Measurements from ENCODE around the gene GRIN1. TPM values are rescaled to one million over a fixed set of nuclear protein-coding genes. Genes with fewer than 3 reads are reported as not detected.

The GRIN1 gene
- total RNA-seq, 4 donors from 2014 or later = not detected

DNA sequence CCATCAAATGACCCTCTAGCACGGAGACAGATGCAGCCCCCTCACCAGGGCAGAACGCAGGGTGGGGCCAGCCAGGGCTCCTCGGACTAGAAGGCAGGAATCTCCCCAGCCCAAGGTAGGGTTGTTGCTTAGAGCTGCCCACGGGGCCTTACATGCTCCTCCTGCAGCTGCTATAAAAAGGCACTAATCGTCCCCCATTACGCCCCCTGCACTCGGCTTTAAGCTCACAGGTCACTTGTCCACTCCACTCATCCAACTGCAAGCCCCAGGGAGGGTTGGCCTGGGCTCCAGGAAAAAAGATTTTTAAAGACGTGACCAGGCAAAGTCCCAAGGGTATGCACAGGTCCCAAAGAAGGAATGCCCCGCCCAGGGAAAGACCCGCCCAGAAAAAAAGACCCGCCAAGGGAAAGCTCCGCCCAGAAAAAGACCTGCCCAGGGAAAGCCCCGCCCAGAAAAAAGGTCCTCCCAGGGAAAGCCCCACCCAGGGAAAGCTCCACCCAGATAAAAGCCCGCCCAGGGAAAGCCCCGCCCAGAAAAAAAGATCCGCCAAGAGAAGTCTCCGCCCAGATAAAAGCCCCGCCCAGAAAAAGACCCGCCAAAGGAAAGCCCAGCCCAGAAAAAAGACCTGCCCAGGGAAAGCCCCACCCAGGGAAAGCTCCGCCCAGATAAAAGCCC, 11.1 kb downstream of the GRIN1 start:
- no peak for DNase-seq
- intact Hi-C loops (cut with DNase I) = no loop called here
- Histone ChIP-seq H3K4me1 (no peaks in the 10 kb centered on the region), H3K36me3 (no peaks in the 10 kb centered on the region), H3K9me3 (no peaks in the 10 kb centered on the region), H3K27me3 (no peaks in the 10 kb centered on the region), H3K4me3 (replicated peaks in 1 of 3) (no peak overlapping the region), H3K27ac (no peak overlapping the region)
- no peak for TF ChIP-seq CTCF (IDR thresholded peaks at IDR 0.05)
- WGBS, 2 donors = 58 to 64% methylated on average over 20 of the region's 20 CpGs

GRCh38 chr9:137150617-137151457, 11.9 kb downstream of the GRIN1 start:
- intact Hi-C loops (cut with DNase I) = no loop called here
- Histone ChIP-seq H3K27ac (no peak overlapping the region), H3K4me3 (replicated peaks in 1 of 3) (no peak overlapping the region), H3K36me3 (no peaks in the 10 kb centered on the region), H3K27me3 (no peaks in the 10 kb centered on the region), H3K9me3 (no peaks in the 10 kb centered on the region), H3K4me1 (no peaks in the 10 kb centered on the region)
- no peak for DNase-seq
- TF ChIP-seq CTCF (IDR thresholded peaks at IDR 0.05) = no peak
- no peak for TF ChIP-seq POLR2A (IDR thresholded peaks at IDR 0.05)
- WGBS, 2 donors = 33 to 47% methylated on average over 34 of the region's 34 CpGs

DNA sequence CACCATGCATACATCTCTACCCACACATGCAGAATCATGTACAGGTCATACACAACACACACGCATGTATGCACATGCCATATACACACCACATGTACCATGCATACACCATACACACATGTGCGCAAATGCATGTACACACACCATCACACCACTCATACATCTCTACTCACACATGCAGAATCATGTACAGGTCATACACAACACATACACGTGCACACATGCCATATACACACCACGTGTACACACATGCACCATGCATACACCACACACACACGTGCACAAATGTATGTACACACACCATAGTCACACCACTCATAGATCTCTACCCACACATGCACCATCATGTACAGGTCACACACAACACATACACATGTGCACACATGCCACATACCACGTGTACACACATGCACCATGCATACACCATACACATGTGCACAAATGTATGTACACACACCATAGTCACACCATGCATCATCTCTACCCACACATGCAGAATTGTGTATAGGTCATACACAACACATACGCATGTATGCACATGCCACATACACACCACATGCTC, 14.0 kb downstream of the GRIN1 start:
- no peak overlapping the region for H3K4me3 ChIP-seq (replicated peaks in 1 of 3)
- H3K27ac ChIP-seq = no peak overlapping the region
- DNase-seq = no peak
- intact Hi-C loops (cut with DNase I) = no loop called here
- WGBS, 2 donors = 89 to 96% methylated on average over 7 of the region's 7 CpGs
- H3K9me3 ChIP-seq = no peaks in the 10 kb centered on the region
- H3K36me3 ChIP-seq = no peaks in the 10 kb centered on the region
- peaks cover 0 to 5% of the 10 kb centered on the region in 2 donors for H3K4me1 ChIP-seq
- TF ChIP-seq POLR2A (IDR thresholded peaks at IDR 0.05) (no peak), CTCF (IDR thresholded peaks at IDR 0.05) (no peak)
- peaks cover 13% of the 10 kb centered on the region for H3K27me3 ChIP-seq

DNA sequence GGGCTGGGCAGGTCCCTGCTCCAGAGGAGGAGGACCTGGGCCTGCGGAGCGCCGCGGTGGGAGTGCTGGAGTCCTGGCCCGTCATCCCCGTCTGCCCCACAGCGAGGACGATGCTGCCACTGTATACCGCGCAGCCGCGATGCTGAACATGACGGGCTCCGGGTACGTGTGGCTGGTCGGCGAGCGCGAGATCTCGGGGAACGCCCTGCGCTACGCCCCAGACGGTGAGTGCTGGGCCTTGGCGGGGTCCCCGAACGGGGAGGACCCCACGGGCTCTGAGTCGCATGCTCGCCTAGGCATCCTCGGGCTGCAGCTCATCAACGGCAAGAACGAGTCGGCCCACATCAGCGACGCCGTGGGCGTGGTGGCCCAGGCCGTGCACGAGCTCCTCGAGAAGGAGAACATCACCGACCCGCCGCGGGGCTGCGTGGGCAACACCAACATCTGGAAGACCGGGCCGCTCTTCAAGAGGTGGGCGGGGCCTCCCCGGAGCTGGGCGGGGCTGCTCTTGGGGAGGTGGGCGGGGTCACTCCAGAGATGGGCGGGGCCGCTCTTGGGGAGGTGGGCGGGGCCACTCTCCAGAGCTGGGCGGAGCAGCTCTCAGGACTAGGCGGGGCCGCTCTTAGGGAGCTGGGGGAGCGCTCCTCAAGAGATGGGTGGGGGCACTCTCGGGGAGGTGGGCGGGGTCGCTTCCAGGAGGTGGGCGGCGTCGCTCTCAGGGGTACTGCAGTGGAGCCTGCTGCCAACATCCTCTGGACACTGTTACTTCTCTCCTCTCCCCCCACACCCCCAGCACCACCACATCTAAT, 17.8 kb downstream of the GRIN1 start:
- H3K27ac ChIP-seq = no peak overlapping the region
- H3K4me3 ChIP-seq (replicated peaks in 1 of 3) = no peak overlapping the region
- H3K9me3 ChIP-seq = no peaks in the 10 kb centered on the region
- TF ChIP-seq POLR2A (IDR thresholded peaks at IDR 0.05) = no peak
- peaks cover 30% of the 10 kb centered on the region for H3K27me3 ChIP-seq
- no peak for DNase-seq
- no peaks in the 10 kb centered on the region for H3K36me3 ChIP-seq
- H3K4me1 ChIP-seq = peaks cover 0 to 9% of the 10 kb centered on the region in 2 donors
- 4 to 5% methylated on average over 17 to 33 of the region's 65 CpGs for WGBS, 2 donors
- intact Hi-C loops (cut with DNase I) = no loop called here

DNA sequence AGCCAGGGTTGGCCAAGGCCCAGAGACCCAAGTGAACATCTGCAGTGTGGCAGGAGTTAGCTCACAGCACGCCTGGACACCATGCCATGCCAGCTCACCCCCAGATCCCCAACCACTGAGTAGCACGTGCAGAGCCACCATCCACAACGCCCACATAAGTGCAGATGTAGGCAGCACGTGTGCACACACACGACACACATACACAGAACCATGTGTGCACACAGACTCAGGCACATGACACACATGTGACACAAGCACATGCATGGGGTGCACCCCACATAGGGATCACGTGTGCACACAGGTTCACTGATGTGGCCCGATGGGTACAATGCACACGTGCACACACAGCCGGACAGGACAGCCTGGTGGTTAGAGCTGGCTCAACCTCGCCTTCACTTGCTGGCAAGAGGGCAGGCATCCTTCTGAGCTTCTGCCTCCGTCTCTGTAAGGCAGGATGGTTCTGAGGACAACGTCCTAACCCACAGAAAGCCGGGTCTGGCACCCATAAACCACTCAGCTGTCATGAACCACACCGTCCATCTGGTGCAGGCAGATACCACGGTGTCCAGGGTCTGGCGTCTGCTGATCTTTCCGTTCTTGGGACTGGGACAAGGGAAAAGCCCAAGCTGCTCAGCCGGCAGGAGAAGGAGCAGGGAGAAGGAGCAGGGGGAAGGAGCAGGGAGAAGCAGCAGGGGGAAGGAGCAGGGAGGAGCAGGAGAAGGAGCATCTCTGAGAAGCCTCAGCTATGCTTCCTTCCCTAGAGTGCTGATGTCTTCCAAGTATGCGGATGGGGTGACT, 18.9 kb downstream of the GRIN1 start:
- DNase-seq = no peak
- H3K4me3 ChIP-seq (replicated peaks in 1 of 3) = no peak overlapping the region
- peaks cover 4 to 19% of the 10 kb centered on the region in 2 donors for H3K4me1 ChIP-seq
- WGBS, 2 donors = 57 to 62% methylated on average over 11 to 19 of the region's 19 CpGs
- no peak overlapping the region for H3K27ac ChIP-seq
- H3K9me3 ChIP-seq = no peaks in the 10 kb centered on the region
- H3K36me3 ChIP-seq = no peaks in the 10 kb centered on the region
- intact Hi-C loops (cut with DNase I) = no loop called here
- peaks cover 39% of the 10 kb centered on the region for H3K27me3 ChIP-seq
- TF ChIP-seq CTCF (IDR thresholded peaks at IDR 0.05) (no peak), POLR2A (IDR thresholded peaks at IDR 0.05) (no peak)

Measured in thyroid gland (tissue), 4 donors.